PC-9 (cell line): Measurements from ENCODE around the gene C11orf98. TPM values are rescaled to one million over a fixed set of nuclear protein-coding genes. Genes with fewer than 3 reads are reported as not detected.

ENCODE experiments used
- BruUV-seq: library from RNA; stranded (reverse); fragments of 400-500 nt; replicated peaks from 2 replicates; lab custom pipeline; 2021; lab: Mats Ljungman, UMichigan
- CTCF ChIA-PET: fragments of 300-600 bp; sonication (Branson Sonifier 250); formaldehyde crosslinking; loops from one replicate; lab custom pipeline; 2022; ENCODE audit warnings: antibody characterized with exemption; lab: Charles Lee
- POLR2A ChIA-PET: fragments of 300-600 bp; sonication (Branson Sonifier 250); formaldehyde crosslinking; loops from one replicate; lab custom pipeline; 2022; ENCODE audit warnings: antibody characterized with exemption; ENCODE audit not compliant: unreplicated experiment; lab: Charles Lee
- DNase-seq, 2 experiments: peaks; one replicate each; pipeline versions ENCODE4 v3.0.0 to v3.0.0-alpha.2; 2015 to 2022; ENCODE audit warnings: mixed read lengths in 1 of 2
- H2AFZ ChIP-seq: fragments of 200-600 bp; sonication (generic); 2 replicates; pipeline ENCODE4 v1.8.1; 2017; ENCODE audit warnings: antibody characterized with exemption
- H3F3A ChIP-seq: fragments of 200-600 bp; sonication (generic); 2 replicates; pipeline ENCODE4 v1.8.1; 2017; ENCODE audit warnings: antibody characterized with exemption, mild to moderate bottlenecking, low read depth; ENCODE audit not compliant: insufficient read depth
- H3K27ac ChIP-seq: fragments of 200-600 bp; sonication (generic); 2 replicates; pipeline ENCODE4 v1.6.1; 2016; ENCODE audit warnings: mixed run types
- H3K27me3 ChIP-seq: fragments of 200-600 bp; sonication (generic); 2 replicates; pipeline ENCODE4 v1.6.1; 2016; ENCODE audit warnings: low read depth, mixed run types; ENCODE audit not compliant: insufficient read depth
- H3K36me3 ChIP-seq: fragments of 200-600 bp; sonication (generic); 2 replicates; pipeline ENCODE4 v1.6.1; 2016; ENCODE audit warnings: low read depth, mixed run types
- H3K4me1 ChIP-seq: fragments of 200-600 bp; sonication (generic); replicated peaks from 2 replicates; pipeline ENCODE4 v1.6.1; 2016; ENCODE audit warnings: mixed run types; ENCODE audit not compliant: insufficient read depth
- H3K4me2 ChIP-seq: fragments of 200-600 bp; sonication (generic); 2 replicates; pipeline ENCODE4 v1.6.1; 2017; ENCODE audit warnings: mixed run types
- H3K4me3 ChIP-seq: fragments of 200-600 bp; sonication (generic); 2 replicates; pipeline ENCODE4 v1.6.1; 2016; ENCODE audit warnings: mixed run types
- H3K79me2 ChIP-seq: fragments of 200-600 bp; sonication (generic); 2 replicates; pipeline ENCODE4 v1.6.1; 2017; ENCODE audit warnings: low read depth, mixed run types
- H3K9me2 ChIP-seq: fragments of 200-600 bp; sonication (generic); 2 replicates; pipeline ENCODE4 v1.8.1; 2017; ENCODE audit warnings: mild to moderate bottlenecking; ENCODE audit not compliant: insufficient read depth
- H3K9me3 ChIP-seq: fragments of 200-600 bp; sonication (generic); 2 replicates; pipeline ENCODE4 v1.8.1; 2016; ENCODE audit warnings: low read depth; ENCODE audit not compliant: insufficient read depth
- H4K20me1 ChIP-seq: fragments of 200-600 bp; sonication (generic); 2 replicates; pipeline ENCODE4 v1.8.1; 2017; ENCODE audit not compliant: insufficient read depth
- CTCF ChIP-seq: fragments of 200-600 bp; sonication (generic); conservative IDR thresholded peaks from 2 replicates; pipeline ENCODE4 v1.6.1; 2017; ENCODE audit warnings: mixed run types, antibody characterized with exemption, mild to moderate bottlenecking, moderate library complexity
- EZH2 ChIP-seq: fragments of 200-600 bp; sonication (generic); IDR thresholded peaks from 2 replicates; pipeline ENCODE4 v1.8.0; 2017; ENCODE audit warnings: antibody characterized with exemption, low read depth
- intact Hi-C: fragments of 100-400 bp; cut with micrococcal nuclease; formaldehyde crosslinking; loops from one replicate; pipeline ENCODE4 v1.10.0; 2022; ENCODE audit not compliant: unreplicated experiment
- total RNA-seq: library from RNA; stranded (reverse); gene quantifications from 2 replicates; pipeline ENCODE4 v1.2.3, GENCODE V29; 2021

Gene C11orf98
- total RNA-seq, 1 experiment from 2014 or later: 94.9 TPM

GRCh38 chr11:62667460-62667859 is 2.5 kb upstream of the C11orf98 start:
- Histone ChIP-seq H3K9me2 (no peaks in the 10 kb centered on the region), H3K4me1 (peaks cover 41% of the 10 kb centered on the region), H3K79me2 (peaks cover 80% of the 10 kb centered on the region), H3K4me2 (peak overlapping the region; percentile 98), H4K20me1 (no peaks in the 10 kb centered on the region; the same call in none of the 2 replicates), H3F3A (peaks cover 83% of the 10 kb centered on the region), H3K4me3 (peak overlapping the region; percentile 88; the same call in 1 of the 2 replicates), H3K27ac (peak overlapping the region; percentile 72), H2AFZ (no peak overlapping the region), H3K9me3 (no peaks in the 10 kb centered on the region), H3K36me3 (peaks cover 24% of the 10 kb centered on the region), H3K27me3 (no peaks in the 10 kb centered on the region)
- POLR2A ChIA-PET: interaction anchor here (0.5 to 0.7 kb wide), 6 partner anchors 14 to 249 kb away, joined by 3 to 8 read pairs (median 4); partner anchors contain the start of genes INTS5 and SCGB1A1
- intact Hi-C loops: loop anchor here (5.0 kb wide), 3 partner anchors 45 to 125 kb away; partner anchors contain the start of genes B3GAT3 and TUT1
- no peak for DNase-seq
- BruUV-seq: no TSS peak
- CTCF ChIA-PET: no interaction called here
- no peak for TF ChIP-seq EZH2

GRCh38 chr11:62666259-62666926 is 1.4 kb upstream of the C11orf98 start:
- ChIA-PET POLR2A (interaction anchor here (0.6 to 0.7 kb wide), 2 partner anchors 63 to 1023 kb away, joined by 3 to 7 read pairs; no protein-coding TSS in a partner anchor), CTCF (no interaction called here)
- peak in 1 of 2 experiments; percentile 36 for DNase-seq
- Histone ChIP-seq H3K9me2 (no peaks in the 10 kb centered on the region), H3K4me1 (peaks cover 41% of the 10 kb centered on the region), H3K9me3 (no peaks in the 10 kb centered on the region), H3K27me3 (no peaks in the 10 kb centered on the region), H2AFZ (no peak overlapping the region), H4K20me1 (no peaks in the 10 kb centered on the region; the same call in none of the 2 replicates), H3K4me2 (peak overlapping the region; percentile 98), H3K36me3 (peaks cover 24% of the 10 kb centered on the region), H3K4me3 (peak overlapping the region; percentile 88), H3K27ac (peak overlapping the region; percentile 72), H3F3A (peaks cover 85% of the 10 kb centered on the region), H3K79me2 (peaks cover 72% of the 10 kb centered on the region)
- TF ChIP-seq CTCF: no peak
- TF ChIP-seq EZH2: no peak
- intact Hi-C loops: loop anchor here (5.0 kb wide), 3 partner anchors 44 to 124 kb away; partner anchors contain the start of genes B3GAT3 and TUT1
- BruUV-seq: no TSS peak

- Histone ChIP-seq H3K79me2 (peaks cover 66% of the 10 kb centered on the region), H4K20me1 (no peaks in the 10 kb centered on the region; the same call in none of the 2 replicates), H3K9me2 (no peaks in the 10 kb centered on the region), H3K9me3 (no peaks in the 10 kb centered on the region), H3K4me1 (peaks cover 38% of the 10 kb centered on the region), H3K4me2 (peak overlapping the region; percentile 98), H3F3A (peaks cover 83% of the 10 kb centered on the region), H3K27me3 (no peaks in the 10 kb centered on the region), H3K36me3 (peaks cover 24% of the 10 kb centered on the region), H2AFZ (no peak overlapping the region), H3K4me3 (peak overlapping the region; percentile 88), H3K27ac (peak overlapping the region; percentile 72)
- intact Hi-C loops: loop anchor here (5.0 kb wide), 3 partner anchors 43 to 123 kb away; partner anchors contain the start of genes B3GAT3 and TUT1
- TF ChIP-seq CTCF (no peak), EZH2 (no peak)
- peak; percentile 42 to 46 for DNase-seq
- no TSS peak for BruUV-seq
- ChIA-PET CTCF (interaction anchor here (0.6 to 1.1 kb wide), 3 partner anchors 12 to 81 kb away, joined by 3 to 7 read pairs (median 4); no protein-coding TSS in a partner anchor), POLR2A (interaction anchor here (0.6 to 2.0 kb wide), 31 partner anchors 8 to 1723 kb away, joined by 3 to 55 read pairs (median 8); partner anchors contain the start of genes B3GAT3, EEF1G, HNRNPUL2 and INTS5)
Observed at GRCh38 chr11:62665599-62666258, 719 bp upstream of the C11orf98 start.
